Endothelial cell of hepatic sinusoid (primary cell): ENCODE measurements around the gene INTS13.
"Not testable (repeated sequence)": the region's sequence is repeated elsewhere in the genome, so short reads cannot be mapped to it uniquely, and the experiment has no call there.

ENCODE experiments used
- in situ Hi-C: cut with HindIII; loops from 2 replicates; pipeline ENCODE4 v1.10.0; 2017; ENCODE audit warnings: low sequenced_read_pairs

INTS13 gene

GRCh38 chr12:26871985-26872384 is 65.8 kb downstream of the INTS13 start:
- in situ Hi-C loops: no loop called here

- in situ Hi-C loops: no loop called here
Observed at GRCh38 chr12:26870491-26871419, 67.0 kb downstream of the INTS13 start.

GRCh38 chr12:26869908-26870459 is 67.8 kb downstream of the INTS13 start:
- in situ Hi-C loops: no loop called here

- in situ Hi-C loops: no loop called here
Observed at GRCh38 chr12:26869104-26869494, 68.7 kb downstream of the INTS13 start.

DNA sequence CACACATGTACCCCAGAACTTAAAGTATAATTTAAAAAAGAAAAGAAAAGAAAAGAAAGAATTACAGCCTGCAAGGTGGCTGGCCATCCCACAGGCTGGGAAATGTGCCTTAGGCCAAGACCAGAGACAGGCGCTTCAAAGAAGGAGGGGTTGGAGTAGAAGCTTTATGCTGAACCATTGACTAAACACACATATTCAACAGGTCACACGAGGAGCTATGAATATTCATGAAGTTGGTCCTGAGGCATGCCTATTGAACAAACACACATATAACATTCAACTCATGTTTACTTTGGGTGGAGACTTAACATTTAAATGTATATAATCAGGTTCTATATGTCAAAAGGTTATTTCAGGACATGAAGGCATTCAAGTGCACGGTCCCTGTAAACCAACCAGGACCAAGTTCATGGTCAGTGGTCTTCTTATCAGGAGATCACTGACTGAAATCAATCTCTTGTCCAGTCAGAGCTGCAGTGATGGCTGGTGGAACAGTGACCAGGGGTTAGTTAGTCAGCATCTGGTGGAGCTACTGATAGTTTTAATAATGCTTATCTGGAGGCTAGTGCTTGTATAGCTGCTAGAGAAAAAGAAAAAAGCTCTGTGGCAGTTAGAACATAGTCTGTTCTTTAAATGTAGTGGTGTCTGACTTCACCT is 69.2 kb downstream of the INTS13 start:
- in situ Hi-C loops: no loop called here

DNA sequence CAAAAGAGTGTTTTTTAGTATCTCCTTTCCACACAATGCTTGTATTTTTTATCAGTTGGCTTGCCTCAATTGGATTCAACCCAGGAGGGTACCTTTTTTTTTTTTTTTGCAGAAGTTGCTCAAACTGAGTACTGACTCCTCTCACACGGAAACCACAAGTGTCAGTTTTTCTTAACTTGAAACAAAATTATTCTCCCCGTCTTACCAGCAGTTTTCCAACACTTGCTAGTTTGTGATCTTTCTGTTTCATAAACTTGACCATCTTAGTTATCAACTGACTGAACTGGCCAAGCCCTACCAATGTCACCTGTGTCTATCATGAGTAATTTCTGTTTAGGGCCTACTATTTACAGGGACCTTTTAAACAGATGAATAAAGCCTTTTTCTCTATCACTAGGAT is 70.7 kb downstream of the INTS13 start:
- in situ Hi-C loops: no loop called here

DNA sequence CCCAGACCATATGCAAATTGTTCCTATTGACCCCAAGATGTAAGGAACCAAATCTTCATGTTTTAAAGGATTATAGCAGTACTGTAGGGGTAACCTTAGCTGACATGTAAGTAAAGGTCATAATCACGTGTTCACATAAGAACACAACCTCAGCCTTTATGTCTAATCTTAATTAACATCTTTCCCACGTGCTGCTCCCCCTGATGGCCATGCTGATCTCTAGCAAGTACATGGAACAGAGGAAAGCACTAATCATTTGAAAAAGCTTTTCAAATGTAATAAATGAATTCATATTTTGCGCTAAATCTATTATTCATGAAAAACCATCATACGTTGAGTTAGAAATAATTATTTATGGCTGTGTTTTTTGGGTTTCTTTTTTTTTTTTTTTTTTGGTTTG is 74.3 kb downstream of the INTS13 start:
- in situ Hi-C loops: no loop called here

DNA sequence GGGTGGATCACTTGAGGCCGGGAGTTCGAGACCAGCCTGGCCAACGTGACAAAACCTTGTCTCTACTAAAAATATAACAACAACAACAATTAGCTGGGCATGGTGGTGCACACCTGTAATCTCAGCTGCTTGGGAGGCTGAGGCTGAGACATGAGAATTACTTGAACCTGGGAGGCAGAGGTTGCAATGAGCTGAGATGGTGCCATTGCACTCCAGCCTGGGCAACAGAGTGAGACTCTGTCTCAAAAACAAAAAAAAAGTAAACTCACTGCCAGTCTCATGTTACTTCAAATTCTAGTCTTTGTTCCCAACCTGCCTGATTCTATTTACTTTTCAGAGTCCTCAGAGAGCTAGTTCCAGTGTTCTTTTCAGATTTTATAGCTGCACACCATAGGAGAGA is 75.0 kb downstream of the INTS13 start:
- in situ Hi-C loops: not testable (repeated sequence)

DNA sequence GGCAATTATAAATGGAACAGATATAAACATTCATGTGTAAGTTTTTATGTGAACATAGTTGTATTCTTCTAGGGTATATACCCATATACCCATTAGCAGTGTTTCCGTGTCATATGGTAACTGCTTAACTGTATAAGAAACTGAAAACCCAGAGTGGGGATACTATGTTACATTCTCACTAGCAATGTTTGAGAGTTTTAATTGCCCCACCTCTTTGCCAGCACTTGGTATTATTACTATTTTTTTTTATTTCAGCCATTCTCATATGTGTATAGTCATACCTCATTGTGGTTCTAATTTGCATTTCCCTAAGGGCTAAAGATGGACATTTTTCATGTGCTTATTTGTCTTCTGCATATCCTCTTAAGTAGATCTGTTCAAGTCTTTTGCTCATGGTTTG is 76.1 kb downstream of the INTS13 start:
- in situ Hi-C loops: no loop called here

DNA sequence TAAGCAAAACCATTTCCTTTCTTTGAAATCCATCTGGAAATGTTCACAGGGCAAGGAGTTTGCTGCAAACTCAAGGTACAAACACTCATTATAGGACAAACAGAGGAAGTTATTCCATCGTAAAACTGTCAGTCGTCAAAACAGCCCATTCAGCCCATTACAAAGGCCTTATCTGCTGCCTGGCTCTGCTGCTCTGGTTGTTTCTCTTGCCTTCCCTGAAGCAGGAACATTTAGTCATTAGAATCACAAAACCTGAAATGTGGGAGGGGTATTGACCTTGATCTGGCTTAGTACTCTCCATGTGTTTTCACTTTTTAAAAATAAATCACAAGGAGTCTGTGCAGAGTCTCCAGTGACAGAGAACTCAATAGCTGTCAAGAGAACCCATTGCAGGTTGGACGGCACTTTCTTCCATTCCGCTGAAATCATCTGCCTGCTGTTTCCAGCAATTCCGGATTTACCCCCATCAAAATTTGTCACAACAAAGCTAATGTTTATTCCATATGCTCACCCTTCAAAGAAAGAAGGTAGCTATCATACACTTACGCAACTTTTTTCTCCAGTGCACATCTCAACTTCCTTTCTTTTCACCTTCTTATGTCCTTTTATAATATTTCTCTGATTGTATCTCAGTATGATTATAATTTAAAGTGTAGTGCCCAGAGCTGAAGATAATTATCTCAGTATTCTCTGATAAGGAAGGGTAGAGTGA is 80.2 kb downstream of the INTS13 start:
- in situ Hi-C loops: no loop called here

DNA sequence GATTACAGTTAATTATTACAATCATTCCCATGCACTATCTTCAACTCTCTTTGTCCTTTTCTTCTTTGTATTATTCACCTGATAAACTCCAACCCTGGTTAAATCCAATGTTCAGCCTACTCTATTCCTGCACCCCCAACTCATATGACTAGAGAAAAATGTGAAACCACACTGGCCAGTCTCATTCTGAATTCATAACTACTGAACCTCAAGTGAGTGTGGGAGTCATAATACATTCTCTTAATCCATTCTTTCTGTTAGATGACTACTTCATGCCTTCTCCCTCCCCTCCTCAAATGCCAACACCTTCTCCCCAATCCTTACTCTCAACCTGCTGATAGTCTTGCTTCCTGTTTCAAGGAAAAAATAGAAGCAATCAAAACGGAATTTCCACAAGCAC is 82.4 kb downstream of the INTS13 start:
- in situ Hi-C loops: no loop called here
